Measurements from ENCODE around the gene EDC4. TPM values are rescaled to one million over a fixed set of nuclear protein-coding genes. Genes with fewer than 3 reads are reported as not detected.

The EDC4 gene
- total and polyA plus RNA-seq, 2 experiments from 2014 or later: 39.6 to 98.5 TPM

GRCh38 chr16:67893743-67894399 lies 21.0 kb downstream of the EDC4 start (continued):
- no peak for TF ChIP-seq CTCF (conservative IDR thresholded peaks at IDR 0.05; ENCODE audit: low read depth in 2 of 2)

- Histone ChIP-seq H3K4me3 (no peak overlapping the region), H3K36me3 (ENCODE audit: insufficient read depth) (no peaks in the 10 kb centered on the region), H3K4me1 (ENCODE audit: insufficient read depth) (peaks cover 10% of the 10 kb centered on the region), H3K4me2 (no peak overlapping the region), H2AFZ (no peak overlapping the region), H3K27me3 (ENCODE audit: insufficient read depth) (no peaks in the 10 kb centered on the region), H4K20me1 (replicated peaks; ENCODE audit: insufficient read depth) (peaks cover 8% of the 10 kb centered on the region), H3K79me2 (replicated peaks; ENCODE audit: insufficient read depth) (peaks cover 75% of the 10 kb centered on the region), H3K9me2 (ENCODE audit: insufficient read depth) (no peaks in the 10 kb centered on the region), H3F3A (replicated peaks; ENCODE audit: low read depth) (peaks cover 8% of the 10 kb centered on the region; the same call in 1 of the 2 replicates), H3K27ac (ENCODE audit: low read depth) (no peak overlapping the region)
- H3K27me3 Mint-ChIP-seq (ENCODE audit: insufficient read depth, low read depth, poor library complexity): peaks cover 7% of the 10 kb centered on the region
- H3K27ac Mint-ChIP-seq: no peak overlapping the region
- H3K36me3 Mint-ChIP-seq (ENCODE audit: low read depth): no peaks in the 10 kb centered on the region; the same call in 2 of the 3 replicates
- ATAC-seq (no peak), DNase-seq (ENCODE audit: low spot score) (no peak)
- H3K4me3 Mint-ChIP-seq: no peak overlapping the region
- H3K9me3 Mint-ChIP-seq: no peaks in the 10 kb centered on the region
- peaks cover 9% of the 10 kb centered on the region for H3K4me1 Mint-ChIP-seq
- TF ChIP-seq JUNB (IDR thresholded peaks at IDR 0.05; ENCODE audit: unreplicated experiment) (no peak), STAT1 (IDR thresholded peaks at IDR 0.05; ENCODE audit: unreplicated experiment) (no peak), EZH2phosphoT487 (IDR thresholded peaks at IDR 0.05; ENCODE audit: unreplicated experiment) (no peak), ZNF462 (CRISPR knock-in tag; IDR thresholded peaks at IDR 0.05) (no peak), POLR2AphosphoS5 (IDR thresholded peaks at IDR 0.05; ENCODE audit: low read depth) (no peak), REST (IDR thresholded peaks at IDR 0.05; ENCODE audit: unreplicated experiment) (no peak), NANOG (IDR thresholded peaks at IDR 0.05; ENCODE audit: borderline replicate concordance) (no peak), EZH2 (IDR thresholded peaks at IDR 0.05; ENCODE audit: low read depth, unreplicated experiment) (no peak), CREB1 (CRISPR knock-in tag; IDR thresholded peaks at IDR 0.05; ENCODE audit: low read depth) (no peak), ZNF114 (CRISPR knock-in tag; IDR thresholded peaks at IDR 0.05) (no peak), ZNF331 (CRISPR knock-in tag; IDR thresholded peaks at IDR 0.05; ENCODE audit: low read depth) (no peak)
Measured at GRCh38 chr16:67897231-67897630, 24.4 kb downstream of the EDC4 start.

Data from GM23338 (cell line).